NCI-H524 treated with DMSO at 0.1 percent for 48 hours (cell line): ENCODE results near the gene IL27RA.

Source experiments
- DNase-seq: peaks from one replicate; lab custom pipeline; 2025; lab: John Stamatoyannopoulos, UW

IL27RA gene

GRCh38 chr19:14089412-14089661 is 57.8 kb downstream of the IL27RA start:
- no peak for DNase-seq

- no peak for DNase-seq
Measured at GRCh38 chr19:14089662-14090508, 58.3 kb downstream of the IL27RA start.

- DNase-seq, result no peak
Measured at GRCh38 chr19:14090509-14091080, 59.0 kb downstream of the IL27RA start, which contains the start of gene SAMD1. TSS of gene SAMD1 (minus strand) at chr19:14090751.

- DNase-seq, result no peak
Measured at GRCh38 chr19:14091081-14091812, 59.7 kb downstream of the IL27RA start.

GRCh38 chr19:14091813-14092462 is 60.4 kb downstream of the IL27RA start:
- no peak for DNase-seq

- DNase-seq, result no peak
Measured at GRCh38 chr19:14093117-14093823, 61.7 kb downstream of the IL27RA start.

- DNase-seq, result no peak
Measured at GRCh38 chr19:14094854-14095253, 63.3 kb downstream of the IL27RA start.

GRCh38 chr19:14096272-14096992 is 64.9 kb downstream of the IL27RA start:
- no peak for DNase-seq

GRCh38 chr19:14097532-14098151 is 66.1 kb downstream of the IL27RA start:
- DNase-seq, result no peak

- no peak for DNase-seq
Measured at GRCh38 chr19:14101003-14101545, 69.5 kb downstream of the IL27RA start.

- no peak for DNase-seq
Measured at GRCh38 chr19:14102102-14102696, 70.6 kb downstream of the IL27RA start.

- no peak for DNase-seq
Measured at GRCh38 chr19:14102756-14103155, 71.2 kb downstream of the IL27RA start.
